Type B pancreatic cell (in vitro differentiated cells): ENCODE data around the gene JAZF1. TPM values are rescaled to one million over a fixed set of nuclear protein-coding genes. Genes with fewer than 3 reads are reported as not detected.

Experiments used
- DNase-seq: peaks from one replicate; pipeline ENCODE4 v3.0.0; 2021; ENCODE audit warnings: mixed read lengths; ENCODE audit not compliant: unreplicated experiment; ENCODE audit errors: extremely low spot score
- H3K27ac Mint-ChIP-seq: 2 replicates; pipeline ENCODE4 v1.8.0; 2021; ENCODE audit warnings: mild to moderate bottlenecking, mixed read lengths
- H3K27me3 Mint-ChIP-seq: 2 replicates; pipeline ENCODE4 v1.8.0; 2021; ENCODE audit warnings: mixed read lengths
- H3K36me3 Mint-ChIP-seq: 2 replicates; pipeline ENCODE4 v1.8.0; 2021; ENCODE audit warnings: mixed read lengths
- H3K4me1 Mint-ChIP-seq: one replicate; pipeline ENCODE4 v1.8.0; 2021; ENCODE audit warnings: mixed read lengths; ENCODE audit not compliant: unreplicated experiment
- H3K4me3 Mint-ChIP-seq: 2 replicates; pipeline ENCODE4 v1.8.0; 2021; ENCODE audit warnings: mild to moderate bottlenecking, mixed read lengths
- H3K9me3 Mint-ChIP-seq: 2 replicates; pipeline ENCODE4 v1.8.0; 2021; ENCODE audit warnings: mixed read lengths
- CTCF ChIP-seq: fragments of 200-600 bp; sonication (generic); conservative IDR thresholded peaks from 2 replicates; pipeline ENCODE4 v1.5.0; 2021; ENCODE audit warnings: antibody characterized with exemption, mild to moderate bottlenecking
- total RNA-seq: library from RNA; stranded (reverse); gene quantifications from 2 replicates; pipeline ENCODE4 v1.2.1, GENCODE V29; 2021; ENCODE audit warnings: low replicate concordance

JAZF1 gene
- total RNA-seq, 1 donor from 2014 or later: 4.9 TPM

- H3K9me3 Mint-ChIP-seq: no peaks in the 10 kb centered on the region
- peaks cover 4% of the 10 kb centered on the region for H3K4me1 Mint-ChIP-seq
- peaks cover 13% of the 10 kb centered on the region for H3K27me3 Mint-ChIP-seq
- H3K27ac Mint-ChIP-seq: no peak overlapping the region
- TF ChIP-seq CTCF: no peak
- no peak for DNase-seq
- no peak overlapping the region for H3K4me3 Mint-ChIP-seq
- H3K36me3 Mint-ChIP-seq: no peaks in the 10 kb centered on the region
These were observed 213.0 kb downstream of the JAZF1 start for GRCh38 chr7:27967639-27968038.

- peaks cover 16% of the 10 kb centered on the region for H3K27me3 Mint-ChIP-seq
- no peak for DNase-seq
- TF ChIP-seq CTCF: no peak
- no peak overlapping the region for H3K27ac Mint-ChIP-seq
- peaks cover 4% of the 10 kb centered on the region for H3K4me1 Mint-ChIP-seq
- H3K9me3 Mint-ChIP-seq: no peaks in the 10 kb centered on the region
- H3K4me3 Mint-ChIP-seq: no peak overlapping the region
- no peaks in the 10 kb centered on the region for H3K36me3 Mint-ChIP-seq
These were observed 214.3 kb downstream of the JAZF1 start for GRCh38 chr7:27966219-27966780.

GRCh38 chr7:27965650-27966049, 214.9 kb downstream of the JAZF1 start:
- peaks cover 19% of the 10 kb centered on the region for H3K27me3 Mint-ChIP-seq
- H3K4me1 Mint-ChIP-seq: peaks cover 4% of the 10 kb centered on the region
- no peaks in the 10 kb centered on the region for H3K36me3 Mint-ChIP-seq
- no peak overlapping the region for H3K4me3 Mint-ChIP-seq
- no peak for DNase-seq
- no peak overlapping the region for H3K27ac Mint-ChIP-seq
- H3K9me3 Mint-ChIP-seq: no peaks in the 10 kb centered on the region
- no peak for TF ChIP-seq CTCF

GRCh38 chr7:27964820-27965219, 215.8 kb downstream of the JAZF1 start:
- Mint-ChIP-seq H3K27me3 (peaks cover 23% of the 10 kb centered on the region), H3K9me3 (no peaks in the 10 kb centered on the region), H3K27ac (no peak overlapping the region), H3K4me3 (no peak overlapping the region), H3K36me3 (no peaks in the 10 kb centered on the region), H3K4me1 (peaks cover 4% of the 10 kb centered on the region)
- DNase-seq: no peak
- no peak for TF ChIP-seq CTCF

- no peak for TF ChIP-seq CTCF
- Mint-ChIP-seq H3K9me3 (no peaks in the 10 kb centered on the region), H3K4me3 (no peak overlapping the region), H3K36me3 (no peaks in the 10 kb centered on the region), H3K4me1 (peaks cover 4% of the 10 kb centered on the region), H3K27ac (no peak overlapping the region), H3K27me3 (peaks cover 23% of the 10 kb centered on the region)
- no peak for DNase-seq
These were observed 217.5 kb downstream of the JAZF1 start for GRCh38 chr7:27963056-27963455.

GRCh38 chr7:27962273-27962672, 218.3 kb downstream of the JAZF1 start:
- H3K27ac Mint-ChIP-seq: no peak overlapping the region
- no peak overlapping the region for H3K4me3 Mint-ChIP-seq
- H3K9me3 Mint-ChIP-seq: no peaks in the 10 kb centered on the region
- H3K36me3 Mint-ChIP-seq: no peaks in the 10 kb centered on the region
- H3K27me3 Mint-ChIP-seq: peaks cover 23% of the 10 kb centered on the region
- no peak for DNase-seq
- H3K4me1 Mint-ChIP-seq: peaks cover 4% of the 10 kb centered on the region
- TF ChIP-seq CTCF: no peak
